GM12878 (cell line): ENCODE results near the gene ATG4B. TPM values are rescaled to one million over a fixed set of nuclear protein-coding genes. Genes with fewer than 3 reads are reported as not detected.
A peak's percentile ranks its signal among the peaks of the same experiment; 100 is the strongest.

Source experiments
- ATAC-seq: fragments of 200-7000 bp; cut with Tn5 transposase; 3 replicates; pipeline ENCODE4 v1.9.1; 2020; ENCODE audit warnings: mild to moderate bottlenecking, moderate library complexity
- BruUV-seq: library from RNA; stranded (reverse); fragments of 400-500 nt; replicated peaks from 2 replicates; lab custom pipeline; 2021; lab: Mats Ljungman, UMichigan
- CTCF ChIA-PET: fragments of 300-600 bp; sonication (Branson Sonifier 250); formaldehyde crosslinking; extraction: SDS; loops from one replicate; lab custom pipeline; 2021; ENCODE audit warnings: inconsistent platforms; lab: Yijun Ruan, JAX
- POLR2A ChIA-PET: fragments of 350-600 bp; formaldehyde crosslinking; extraction: SDS; loops from one replicate; lab custom pipeline; 2021; ENCODE audit warnings: inconsistent platforms; lab: Charles Lee
- RAD21 ChIA-PET: fragments of 300-600 bp; sonication (Branson Sonifier 250); formaldehyde crosslinking; loops from one replicate; lab custom pipeline; 2023; ENCODE audit warnings: antibody characterized with exemption; ENCODE audit not compliant: unreplicated experiment; lab: Charles Lee
- SMC1A ChIA-PET: fragments of 300-600 bp; sonication (Branson Sonifier 250); formaldehyde crosslinking; loops from one replicate; lab custom pipeline; 2023; ENCODE audit not compliant: unreplicated experiment, uncharacterized antibody; lab: Charles Lee
- DNase-seq: peaks from one replicate; pipeline ENCODE4 v3.0.0-alpha.2; 2011; ENCODE audit warnings: low read depth, low spot score
- FAIRE-seq: peaks from 3 replicates; lab custom pipeline; 2011; peaks lifted over from hg19 to GRCh38; lab: Jason Lieb, UNC
- H2AFZ ChIP-seq: 2 replicates; pipeline ENCODE4 v1.6.0; 2011; ENCODE audit warnings: low read depth, low read length, control low read depth; ENCODE audit not compliant: control insufficient read depth
- H3K27ac ChIP-seq: 2 replicates; pipeline ENCODE4 v1.5.1; 2011; ENCODE audit warnings: control low read depth; ENCODE audit not compliant: control insufficient read depth, insufficient read depth
- H3K27me3 ChIP-seq, 2 experiments: replicated peaks in 1 of 2; 2 replicates each; pipeline versions ENCODE4 v1.6.0 to v1.6.1; 2011; ENCODE audit warnings: low read length in 1 of 2; ENCODE audit not compliant: control insufficient read depth in 2 of 2, insufficient read depth in 2 of 2
- H3K36me3 ChIP-seq, 2 experiments: 2 replicates each; pipeline ENCODE4 v1.5.1; 2011; ENCODE audit warnings: low read length in 1 of 2; ENCODE audit not compliant: control insufficient read depth in 2 of 2, insufficient read depth in 2 of 2
- H3K4me1 ChIP-seq: 2 replicates; pipeline ENCODE4 v1.6.1; 2011; ENCODE audit warnings: mild to moderate bottlenecking, low read length, moderate library complexity, mixed read lengths; ENCODE audit not compliant: control insufficient read depth, insufficient read depth
- H3K4me2 ChIP-seq: 2 replicates; pipeline ENCODE4 v1.6.0; 2011; ENCODE audit warnings: control low read depth; ENCODE audit not compliant: control insufficient read depth, insufficient read depth
- H3K4me3 ChIP-seq: fragments of 200-600 bp; sonication (generic); 2 replicates; pipeline ENCODE4 v1.5.1; 2016
- H3K79me2 ChIP-seq: 2 replicates; pipeline ENCODE4 v1.6.0; 2011; ENCODE audit warnings: low read length; ENCODE audit not compliant: control insufficient read depth, insufficient read depth
- H3K9ac ChIP-seq: 2 replicates; pipeline ENCODE4 v1.8.0; 2011; ENCODE audit warnings: low read length, control low read depth, mixed read lengths; ENCODE audit not compliant: control insufficient read depth, insufficient read depth
- H3K9me3 ChIP-seq: replicated peaks from 3 replicates; pipeline ENCODE4 v1.5.1; 2011; ENCODE audit warnings: mild to moderate bottlenecking, low read length; ENCODE audit not compliant: control insufficient read depth, insufficient read depth
- H4K20me1 ChIP-seq: 2 replicates; pipeline ENCODE4 v1.6.0; 2011; ENCODE audit not compliant: control insufficient read depth, insufficient read depth
- CBFB ChIP-seq: IDR thresholded peaks from 2 replicates; pipeline ENCODE4 v1.6.1; 2016; ENCODE audit warnings: antibody characterized with exemption, low read depth
- GABPA ChIP-seq: IDR thresholded peaks from 2 replicates; pipeline ENCODE4 v1.6.1; 2014; ENCODE audit warnings: antibody characterized with exemption, low read depth, mild to moderate bottlenecking, inconsistent platforms
- JUNB ChIP-seq: IDR thresholded peaks from 2 replicates; pipeline ENCODE4 v1.6.1; 2016; ENCODE audit warnings: antibody characterized with exemption, mild to moderate bottlenecking
- WGBS: methylation state at CpG from one replicate; pipeline ENCODE4 v1.1.6; 2016; ENCODE audit warnings: low lambda C conversion rate; ENCODE audit not compliant: insufficient replicate concordance, insufficient coverage; ENCODE audit errors: missing lambda C conversion rate; 5-methylcytosine and 5-hydroxymethylcytosine counted together
- in situ Hi-C: fragments of 300-500 bp; cut with MboI; formaldehyde crosslinking; loops from 9 replicates; pipeline ENCODE4 v1.14.3; 2018; ENCODE audit warnings: mixed read lengths
- intact Hi-C: fragments of 100-400 bp; cut with micrococcal nuclease; formaldehyde crosslinking; loops from one replicate; pipeline ENCODE4 v1.14.2; 2022; ENCODE audit not compliant: unreplicated experiment
- polyA plus RNA-seq, 11 experiments: library from polyadenylated mRNA; depleted of rRNA in 4 of 11; unstranded in 6 of 11; stranded (reverse) in 5 of 11; fragments of >200 nt; fragmentation: Nextera tagmentation in 4 of 11; fragmentation: Illumina TruSeq in 1 of 11; extraction: Ambion mirVana in 4 of 11; extraction: Trizol in 1 of 11; gene quantifications; 1 replicate in 1 of 11; 2 replicates in 10 of 11; pipeline versions ENCODE4 v1.2.1 to v1.2.3, GENCODE V29; 2011 to 2016; ENCODE audit warnings: inconsistent platforms in 2 of 11, missing spikeins in 2 of 11, low read depth in 1 of 11
- total RNA-seq, 4 experiments: library from RNA; depleted of rRNA in 3 of 4; stranded (reverse); fragments of >200 nt in 3 of 4; fragmentation: Illumina TruSeq in 1 of 4; extraction: Trizol in 1 of 4; gene quantifications; 2 replicates each; pipeline versions ENCODE4 v1.2.1 to v1.2.3, GENCODE V29; 2013 to 2021
- TF ChIP-seq, protein P1 (sequence below), 3 experiments: IDR thresholded peaks in 2 of 3; conservative IDR thresholded peaks in 1 of 3; 2 replicates each; pipeline ENCODE4 v1.5.1; 2011; ENCODE audit warnings: low read depth in 3 of 3, low read length in 3 of 3, mild to moderate bottlenecking in 3 of 3, control low read depth in 2 of 3, moderate library complexity in 2 of 3, inconsistent platforms in 1 of 3, mixed read lengths in 1 of 3; ENCODE audit not compliant: control insufficient read depth in 2 of 3, insufficient read depth in 1 of 3; ENCODE audit errors: extremely low read depth in 1 of 3

The ATG4B gene
- total and polyA plus RNA-seq, 10 of the 15 experiments (the other 5 are each of a cell fraction or from before 2014, with no cell fraction given) = 5.8 to 84.1 (median 64.9) TPM

DNA sequence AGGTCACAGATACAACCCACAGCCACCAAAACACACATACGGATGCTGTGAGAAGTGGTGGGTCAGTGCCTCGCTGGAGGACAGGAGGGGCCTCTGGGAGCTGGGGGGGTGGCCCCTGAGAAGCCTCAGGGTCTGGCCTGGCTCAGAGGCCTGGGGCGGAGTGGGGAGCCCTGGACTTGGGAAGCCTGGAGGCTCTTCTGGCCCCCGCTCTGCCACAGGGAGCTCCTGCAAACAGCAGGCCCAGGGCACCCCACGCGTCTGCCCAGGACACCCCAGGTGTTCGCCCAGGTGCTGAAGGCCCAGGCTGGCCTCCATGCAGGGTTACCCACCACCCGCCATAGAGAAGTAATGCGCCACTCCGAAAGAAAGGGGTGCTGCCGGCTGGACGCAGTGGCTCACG, 26.4 kb upstream of the ATG4B start:
- ChIA-PET RAD21 (no interaction called here), POLR2A (interaction anchor here (1.3 kb wide), 1 partner anchor 27 kb away, joined by 3 read pairs; no protein-coding TSS in a partner anchor), CTCF (interaction anchor here (1.0 to 1.5 kb wide), 2 partner anchors 12 to 220 kb away, joined by 3 to 7 read pairs; no protein-coding TSS in a partner anchor), SMC1A (no interaction called here)
- WGBS = 95% methylated on average over 12 of the region's 13 CpGs
- Histone ChIP-seq H3K27me3 (no peaks in the 10 kb centered on the region), H3K27ac (no peak overlapping the region), H3K9ac (no peak overlapping the region), H3K9me3 (no peaks in the 10 kb centered on the region), H4K20me1 (no peaks in the 10 kb centered on the region), H3K36me3 (peaks cover 6 to 16% of the 10 kb centered on the region in 2 experiments; a peak in 2 of 4 replicates), H3K79me2 (peaks cover 8% of the 10 kb centered on the region), H2AFZ (no peak overlapping the region), H3K4me1 (no peaks in the 10 kb centered on the region), H3K4me2 (peak overlapping the region; percentile 91; the same call in 1 of the 2 replicates), H3K4me3 (no peak overlapping the region)
- no peak for FAIRE-seq
- BruUV-seq = no TSS peak
- ATAC-seq = no peak
- TF ChIP-seq JUNB (no peak), GABPA (no peak), CBFB (no peak)
- TF ChIP-seq, protein P1, sequence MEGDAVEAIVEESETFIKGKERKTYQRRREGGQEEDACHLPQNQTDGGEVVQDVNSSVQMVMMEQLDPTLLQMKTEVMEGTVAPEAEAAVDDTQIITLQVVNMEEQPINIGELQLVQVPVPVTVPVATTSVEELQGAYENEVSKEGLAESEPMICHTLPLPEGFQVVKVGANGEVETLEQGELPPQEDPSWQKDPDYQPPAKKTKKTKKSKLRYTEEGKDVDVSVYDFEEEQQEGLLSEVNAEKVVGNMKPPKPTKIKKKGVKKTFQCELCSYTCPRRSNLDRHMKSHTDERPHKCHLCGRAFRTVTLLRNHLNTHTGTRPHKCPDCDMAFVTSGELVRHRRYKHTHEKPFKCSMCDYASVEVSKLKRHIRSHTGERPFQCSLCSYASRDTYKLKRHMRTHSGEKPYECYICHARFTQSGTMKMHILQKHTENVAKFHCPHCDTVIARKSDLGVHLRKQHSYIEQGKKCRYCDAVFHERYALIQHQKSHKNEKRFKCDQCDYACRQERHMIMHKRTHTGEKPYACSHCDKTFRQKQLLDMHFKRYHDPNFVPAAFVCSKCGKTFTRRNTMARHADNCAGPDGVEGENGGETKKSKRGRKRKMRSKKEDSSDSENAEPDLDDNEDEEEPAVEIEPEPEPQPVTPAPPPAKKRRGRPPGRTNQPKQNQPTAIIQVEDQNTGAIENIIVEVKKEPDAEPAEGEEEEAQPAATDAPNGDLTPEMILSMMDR (IDR thresholded peaks at IDR 0.05 in 2 of 3, conservative IDR thresholded peaks at IDR 0.05 in 1 of 3; ENCODE audit: control insufficient read depth in 2 of 3, extremely low read depth in 1 of 3, insufficient read depth in 1 of 3, low read depth in 3 of 3, low read length in 3 of 3) = no peak
- intact Hi-C loops (loop anchor here (5.0 to 10.0 kb wide), 2 partner anchors 104 to 256 kb away; partner anchors contain the start of genes FARP2 and STK25), in situ Hi-C loops (no loop called here)
- no peak for DNase-seq
